Myometrial cell (primary cell): ENCODE measurements around the gene DCAF17. TPM values are rescaled to one million over a fixed set of nuclear protein-coding genes. Genes with fewer than 3 reads are reported as not detected.

Experiments
- total RNA-seq: library from RNA; depleted of rRNA; stranded (reverse); fragments of >200 nt; gene quantifications from 2 replicates; pipeline ENCODE4 v1.2.3, GENCODE V29; 2015

DCAF17 gene
- total RNA-seq: 11.7 and 14.7 TPM in 2 replicates

GRCh38 chr2:171434013-171434989 is at the start of gene DCAF17:
TSS of gene DCAF17 (plus strand) at chr2:171434226. CDS start at chr2:171434578, 352 bp downstream.

GRCh38 chr2:171433763-171434012 is 338 bp upstream of the DCAF17 start, which contains the start of gene METTL8:
TSS of gene METTL8 (minus strand) at chr2:171433990. CDS start at chr2:171392185, 41,805 bp downstream.

DNA sequence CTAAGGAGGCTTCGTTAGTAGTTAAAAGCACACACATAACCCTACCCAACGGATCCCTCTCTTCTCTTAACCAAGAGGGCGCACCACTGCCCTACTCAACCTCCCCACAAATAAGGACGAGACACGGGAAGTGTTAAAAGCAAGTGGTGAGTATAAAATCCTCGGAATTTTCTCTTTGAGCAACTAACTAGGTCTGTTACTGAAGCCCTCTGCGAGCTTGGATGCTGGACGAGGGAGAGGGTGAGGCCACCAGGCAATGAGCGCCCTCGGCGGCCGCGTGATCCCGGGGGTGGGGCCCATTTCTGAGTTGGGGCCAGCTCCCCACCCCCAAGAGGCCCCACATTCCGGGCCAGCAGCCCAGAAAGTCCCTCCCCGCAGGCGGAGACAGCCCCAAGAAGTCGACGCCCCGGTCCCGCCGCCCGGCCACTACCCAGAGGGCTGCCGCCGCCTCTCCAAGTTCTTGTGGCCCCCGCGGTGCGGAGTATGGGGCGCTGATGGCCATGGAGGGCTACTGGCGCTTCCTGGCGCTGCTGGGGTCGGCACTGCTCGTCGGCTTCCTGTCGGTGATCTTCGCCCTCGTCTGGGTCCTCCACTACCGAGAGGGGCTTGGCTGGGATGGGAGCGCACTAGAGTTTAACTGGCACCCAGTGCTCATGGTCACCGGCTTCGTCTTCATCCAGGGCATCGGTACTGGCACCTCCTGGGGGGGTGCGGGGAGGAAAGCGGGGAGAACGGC is 88.2 kb downstream of the DCAF17 start, which contains the start of gene CYBRD1:
CYBRD1 (plus strand) TSS at position 423 of the 736 bp plus-strand sequence; CDS start at position 495, 72 bp downstream.

Other genes starting within 250 kb of the DCAF17 start
- 28.0 and 33.0 TPM in 2 replicates for gene METTL8, start 236 bp upstream of the DCAF17 start, total RNA-seq
- 41.8 and 55.5 TPM in 2 replicates for gene CYBRD1, start 88.2 kb downstream of the DCAF17 start, total RNA-seq